ENCODE data around the gene MPI. TPM values are rescaled to one million over a fixed set of nuclear protein-coding genes. Genes with fewer than 3 reads are reported as not detected.

MPI gene
- total RNA-seq, 4 donors from 2014 or later: 63.1 to 176 (median 98.4) TPM

DNA sequence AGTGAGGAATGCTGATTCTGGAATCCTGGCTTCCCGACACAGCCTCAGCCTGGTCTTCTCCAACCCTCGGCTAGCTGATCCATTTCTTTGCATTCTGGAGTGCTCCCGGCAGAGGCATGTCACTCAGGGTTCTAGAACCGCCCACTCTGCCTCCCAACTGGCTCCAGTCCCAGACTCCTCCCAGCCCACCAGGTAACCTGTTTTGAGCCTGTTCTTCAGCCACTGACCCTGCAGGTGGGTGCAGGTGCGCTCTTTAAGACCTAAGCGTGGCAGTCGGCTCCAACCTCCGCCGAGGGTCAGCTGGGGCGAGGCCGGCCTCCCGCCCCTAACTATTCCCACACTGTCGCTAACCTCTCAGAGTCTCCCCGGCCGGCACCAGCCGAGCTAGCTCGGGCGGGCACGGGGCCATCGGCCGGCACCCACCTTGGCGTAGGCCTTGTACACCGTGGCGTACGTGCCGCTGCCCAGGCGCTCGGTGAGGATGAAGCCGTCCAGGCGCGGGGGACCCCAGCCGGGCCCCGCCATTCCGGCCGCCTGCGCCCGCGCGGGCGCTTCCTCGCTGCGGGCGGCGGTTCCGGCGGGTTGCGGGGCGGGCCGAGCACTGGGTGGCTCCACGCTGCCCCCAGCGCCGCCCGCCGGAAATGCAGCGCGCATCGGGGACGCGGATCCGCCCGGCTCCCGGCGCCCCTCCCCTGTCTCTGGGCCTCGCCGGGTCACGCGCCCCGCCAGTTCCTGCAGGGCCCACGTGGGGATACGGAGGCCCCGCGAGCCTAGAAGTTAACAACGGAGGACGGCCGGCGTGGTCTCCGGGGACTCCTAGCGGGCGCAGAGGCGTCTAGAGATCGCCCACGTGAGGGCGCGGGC is 47.0 kb upstream of the MPI start, which contains the start of gene ULK3:
TSS of gene ULK3 (minus strand) at position 576 of the 864 bp plus-strand sequence. CDS start at position 525, 51 bp downstream.
- Histone ChIP-seq H3K27me3 (no peaks in the 10 kb centered on the region), H3K27ac (peak within 1 kb of the TSS; percentile 87 to 95 (median 92)), H3K4me3 (peak within 1 kb of the TSS; percentile 71 to 90 (median 77)), H3K9me3 (no peaks in the 10 kb centered on the region), H3K4me1 (peaks cover 19 to 30% (median 25%) of the 10 kb centered on the region in 4 donors), H3K36me3 (peaks cover 0 to 14% (median 3%) of the 10 kb centered on the region in 4 donors)
- peak; percentile 93 for DNase-seq
- intact Hi-C loops (cut with DNase I; ENCODE audit: low total_unique reads) (loop anchor here (5.0 to 10.0 kb wide), 2 partner anchors 61 to 112 kb away; partner anchors contain the start of genes CSK and RPP25), in situ Hi-C loops (cut with MboI; ENCODE audit: low pct_ligation_motif_present in 1 of 4, low pct_unique_long_range_greater_than_20kb in 1 of 4, low sequenced_read_pairs in 3 of 4) (no loop called here)
- peak; percentile 65 to 77 (median 65) for TF ChIP-seq POLR2AphosphoS5 (IDR thresholded peaks at IDR 0.05)
- TF ChIP-seq, protein P1, sequence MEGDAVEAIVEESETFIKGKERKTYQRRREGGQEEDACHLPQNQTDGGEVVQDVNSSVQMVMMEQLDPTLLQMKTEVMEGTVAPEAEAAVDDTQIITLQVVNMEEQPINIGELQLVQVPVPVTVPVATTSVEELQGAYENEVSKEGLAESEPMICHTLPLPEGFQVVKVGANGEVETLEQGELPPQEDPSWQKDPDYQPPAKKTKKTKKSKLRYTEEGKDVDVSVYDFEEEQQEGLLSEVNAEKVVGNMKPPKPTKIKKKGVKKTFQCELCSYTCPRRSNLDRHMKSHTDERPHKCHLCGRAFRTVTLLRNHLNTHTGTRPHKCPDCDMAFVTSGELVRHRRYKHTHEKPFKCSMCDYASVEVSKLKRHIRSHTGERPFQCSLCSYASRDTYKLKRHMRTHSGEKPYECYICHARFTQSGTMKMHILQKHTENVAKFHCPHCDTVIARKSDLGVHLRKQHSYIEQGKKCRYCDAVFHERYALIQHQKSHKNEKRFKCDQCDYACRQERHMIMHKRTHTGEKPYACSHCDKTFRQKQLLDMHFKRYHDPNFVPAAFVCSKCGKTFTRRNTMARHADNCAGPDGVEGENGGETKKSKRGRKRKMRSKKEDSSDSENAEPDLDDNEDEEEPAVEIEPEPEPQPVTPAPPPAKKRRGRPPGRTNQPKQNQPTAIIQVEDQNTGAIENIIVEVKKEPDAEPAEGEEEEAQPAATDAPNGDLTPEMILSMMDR (IDR thresholded peaks at IDR 0.05): peak; percentile 68 to 84 (median 73)
- TF ChIP-seq POLR2A (IDR thresholded peaks at IDR 0.05): peak; percentile 74
- no peak for TF ChIP-seq EP300 (IDR thresholded peaks at IDR 0.05; ENCODE audit: low read depth)
- WGBS, 2 donors (ENCODE audit: low coverage in 1 of 2): 1% methylated on average over 19 of the region's 84 CpGs; no CpG with 5 or more reads in 1 of the 2 donors

DNA sequence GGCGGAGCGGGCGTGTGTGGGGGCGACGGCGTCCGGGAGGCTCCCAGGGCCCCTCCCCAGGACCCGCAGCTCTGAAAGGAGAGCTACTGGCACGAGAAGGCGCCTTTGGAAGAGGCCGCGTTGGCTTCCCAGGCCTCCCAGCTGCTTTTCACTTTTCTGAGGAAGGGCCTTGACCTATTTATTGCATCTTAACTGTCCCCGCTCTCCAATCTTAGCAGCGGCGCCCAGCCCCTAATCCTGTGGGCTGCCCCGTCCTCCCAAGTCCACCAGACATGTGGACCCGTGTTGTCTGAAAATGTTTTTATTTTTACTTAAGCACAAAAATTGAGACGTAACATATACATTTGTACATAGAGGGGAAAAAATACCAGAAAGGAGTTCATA is 46.4 kb upstream of the MPI start:
- 31% methylated on average over 9 of the region's 18 CpGs; no CpG with 5 or more reads in 1 of the 2 donors for WGBS, 2 donors (ENCODE audit: low coverage in 1 of 2)
- no peaks in the 10 kb centered on the region for H3K9me3 ChIP-seq
- no peak for TF ChIP-seq EP300 (IDR thresholded peaks at IDR 0.05; ENCODE audit: low read depth)
- TF ChIP-seq POLR2A (IDR thresholded peaks at IDR 0.05): no peak
- TF ChIP-seq POLR2AphosphoS5 (IDR thresholded peaks at IDR 0.05): no peak
- TF ChIP-seq, protein P1 (IDR thresholded peaks at IDR 0.05): peak in 1 of 5 experiments; percentile 22
- peak overlapping the region; percentile 87 to 95 (median 92) for H3K27ac ChIP-seq
- H3K4me3 ChIP-seq: peak overlapping the region; percentile 2 to 78 (median 74)
- H3K4me1 ChIP-seq: peaks cover 19 to 30% (median 25%) of the 10 kb centered on the region in 4 donors
- H3K27me3 ChIP-seq: no peaks in the 10 kb centered on the region
- intact Hi-C loops (cut with DNase I; ENCODE audit: low total_unique reads): loop anchor here (5.0 to 10.0 kb wide), 2 partner anchors 61 to 111 kb away; partner anchors contain the start of genes CSK and RPP25
- in situ Hi-C loops (cut with MboI; ENCODE audit: low pct_ligation_motif_present in 1 of 4, low pct_unique_long_range_greater_than_20kb in 1 of 4, low sequenced_read_pairs in 3 of 4): no loop called here
- no peak for DNase-seq
- peaks cover 0 to 20% (median 6%) of the 10 kb centered on the region in 4 donors for H3K36me3 ChIP-seq

DNA sequence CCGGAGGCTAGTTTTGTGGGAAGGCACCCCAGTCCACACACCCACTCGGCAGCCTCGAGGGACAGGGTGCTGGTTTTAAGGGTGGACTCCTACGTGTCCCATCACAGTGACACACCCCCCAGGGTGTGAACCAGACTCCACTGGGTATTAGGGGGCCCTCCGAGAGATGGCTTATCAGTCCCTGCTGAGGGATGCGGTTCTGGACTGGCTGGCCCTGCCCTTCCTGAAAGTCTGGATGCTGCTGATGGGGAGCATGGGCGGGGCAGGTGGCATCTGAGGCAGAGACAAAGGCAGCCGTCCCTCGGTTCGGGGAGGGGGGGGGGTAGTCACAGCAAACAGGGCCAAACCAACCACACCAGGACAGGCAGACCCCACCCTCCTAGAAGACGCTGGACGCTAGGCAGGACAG is 45.9 kb upstream of the MPI start:
- 62% methylated on average over 12 of the region's 12 CpGs; no CpG with 5 or more reads in 1 of the 2 donors for WGBS, 2 donors (ENCODE audit: low coverage in 1 of 2)
- in situ Hi-C loops (cut with MboI; ENCODE audit: low pct_ligation_motif_present in 1 of 4, low pct_unique_long_range_greater_than_20kb in 1 of 4, low sequenced_read_pairs in 3 of 4): no loop called here

More for the DNA sequence above, 45.9 kb upstream of the MPI start:
- peak overlapping the region in 2 of 4 donors; percentile 71 to 78 for H3K4me3 ChIP-seq
- no peaks in the 10 kb centered on the region for H3K27me3 ChIP-seq
- H3K9me3 ChIP-seq: no peaks in the 10 kb centered on the region
- H3K4me1 ChIP-seq: peaks cover 19 to 30% (median 25%) of the 10 kb centered on the region in 4 donors
- intact Hi-C loops (cut with DNase I; ENCODE audit: low total_unique reads): loop anchor here (5.0 to 10.0 kb wide), 2 partner anchors 62 to 111 kb away; partner anchors contain the start of genes CSK and RPP25
- DNase-seq: no peak
- peak overlapping the region; percentile 87 to 95 (median 92) for H3K27ac ChIP-seq
- TF ChIP-seq POLR2AphosphoS5 (IDR thresholded peaks at IDR 0.05) (no peak), EP300 (IDR thresholded peaks at IDR 0.05; ENCODE audit: low read depth) (no peak), POLR2A (IDR thresholded peaks at IDR 0.05) (no peak)
- TF ChIP-seq, protein P1 (IDR thresholded peaks at IDR 0.05): no peak
- H3K36me3 ChIP-seq: peaks cover 0 to 23% (median 9%) of the 10 kb centered on the region in 4 donors

Measured in transverse colon (tissue), 4 donors.